Stimulated activated CD4-positive, alpha-beta T cell treated with anti-CD3 and anti-CD28 coated beads, Interleukin-4, amount 100 ng/mL, for 4 hours (primary cell): ENCODE data around the gene EARS2.
"Not testable (repeated sequence)": the region's sequence is repeated elsewhere in the genome, so short reads cannot be mapped to it uniquely, and the experiment has no call there.

ENCODE experiments used
- DNase-seq, 2 experiments: peaks; one replicate each; pipeline ENCODE4 v3.0.0-alpha.2; 2020

Gene EARS2

DNA sequence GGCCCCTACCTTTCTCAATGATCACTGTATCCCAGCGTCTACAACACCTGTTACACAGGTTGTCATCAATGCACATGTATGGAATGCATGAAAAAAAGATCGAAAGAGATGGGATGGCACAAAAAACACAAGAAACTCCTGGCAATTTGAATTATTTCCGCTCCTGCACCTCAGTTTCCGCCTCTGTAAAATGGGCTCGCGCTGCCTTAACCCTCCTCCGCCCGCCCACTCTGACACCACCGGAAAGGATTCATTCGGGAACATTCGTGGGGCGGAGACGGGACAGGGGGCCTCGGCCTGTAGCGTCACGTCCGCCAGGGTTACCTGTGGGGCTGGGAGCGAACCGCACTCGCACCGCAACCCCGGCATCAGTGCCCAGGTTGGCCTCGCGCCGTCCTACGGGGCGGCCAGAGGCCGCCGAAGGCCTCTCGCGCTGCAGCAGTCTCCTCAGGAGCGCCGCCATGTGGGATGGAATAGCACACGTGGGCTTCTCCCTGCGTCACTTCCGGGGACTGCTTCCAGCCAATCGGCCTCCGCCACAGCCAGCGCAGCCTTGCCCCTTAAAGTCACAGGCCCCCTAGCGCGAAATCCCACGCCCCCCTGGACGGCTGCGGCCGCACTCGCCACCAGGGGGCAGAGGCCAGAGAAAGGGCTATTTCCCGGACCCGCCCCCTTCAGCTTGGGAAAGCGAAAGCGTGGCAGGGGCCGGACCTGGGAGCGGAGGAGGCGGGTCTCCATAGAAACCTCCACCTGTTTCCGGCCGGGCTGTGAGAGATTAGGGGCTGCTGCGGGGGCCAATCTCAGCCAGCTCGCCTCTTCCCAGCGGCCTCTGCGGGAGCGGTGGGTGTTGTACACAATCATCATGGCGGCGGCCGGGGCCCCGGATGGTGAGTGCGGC is at the start of gene EARS2, which contains the start of gene UBFD1:
TSS of gene EARS2 (minus strand) at position 470 of the 898 bp plus-strand sequence. CDS start at position 463, 7 bp downstream.
TSS of gene UBFD1 (plus strand) at position 847 of the 898 bp plus-strand sequence. CDS start at position 863, 16 bp downstream.
- peak; percentile 96 to 97 for DNase-seq

DNA sequence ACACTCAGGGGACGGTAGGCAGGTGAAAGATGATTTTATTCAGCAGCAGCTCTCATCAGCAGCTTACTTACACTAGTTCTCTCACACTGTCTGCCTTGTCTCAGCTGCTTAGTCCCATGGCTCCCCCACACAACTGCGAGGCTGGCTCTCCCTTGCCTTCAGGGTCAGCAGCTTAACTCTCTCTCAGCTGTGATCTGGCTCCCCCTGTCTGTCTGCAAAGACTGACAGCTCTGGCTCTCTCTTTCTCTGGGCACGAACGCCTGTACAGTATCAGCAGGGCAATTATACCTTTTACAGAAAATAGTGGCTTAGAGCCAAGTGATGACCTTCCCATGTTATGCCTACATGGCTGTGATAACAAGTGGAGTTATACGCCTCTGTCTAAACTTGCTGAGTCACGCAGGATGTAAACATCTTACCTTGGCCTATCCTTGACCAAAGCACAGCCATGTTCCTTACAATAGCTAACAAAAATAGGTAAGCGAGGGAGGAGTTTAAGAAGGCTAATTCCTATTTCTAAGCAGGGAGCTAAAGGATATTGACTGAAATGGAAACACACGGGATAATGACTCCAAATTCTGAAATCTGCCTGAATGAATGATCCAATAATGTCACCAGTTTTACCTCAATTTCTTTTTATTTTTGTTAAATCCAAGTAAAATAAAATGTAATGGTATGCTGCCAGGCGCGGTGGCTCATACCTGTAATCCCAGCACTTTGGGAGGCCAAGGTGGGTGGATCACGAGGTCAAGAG is 40.0 kb upstream of the EARS2 start:
- DNase-seq = peak in 1 of 2 experiments; percentile 13

DNA sequence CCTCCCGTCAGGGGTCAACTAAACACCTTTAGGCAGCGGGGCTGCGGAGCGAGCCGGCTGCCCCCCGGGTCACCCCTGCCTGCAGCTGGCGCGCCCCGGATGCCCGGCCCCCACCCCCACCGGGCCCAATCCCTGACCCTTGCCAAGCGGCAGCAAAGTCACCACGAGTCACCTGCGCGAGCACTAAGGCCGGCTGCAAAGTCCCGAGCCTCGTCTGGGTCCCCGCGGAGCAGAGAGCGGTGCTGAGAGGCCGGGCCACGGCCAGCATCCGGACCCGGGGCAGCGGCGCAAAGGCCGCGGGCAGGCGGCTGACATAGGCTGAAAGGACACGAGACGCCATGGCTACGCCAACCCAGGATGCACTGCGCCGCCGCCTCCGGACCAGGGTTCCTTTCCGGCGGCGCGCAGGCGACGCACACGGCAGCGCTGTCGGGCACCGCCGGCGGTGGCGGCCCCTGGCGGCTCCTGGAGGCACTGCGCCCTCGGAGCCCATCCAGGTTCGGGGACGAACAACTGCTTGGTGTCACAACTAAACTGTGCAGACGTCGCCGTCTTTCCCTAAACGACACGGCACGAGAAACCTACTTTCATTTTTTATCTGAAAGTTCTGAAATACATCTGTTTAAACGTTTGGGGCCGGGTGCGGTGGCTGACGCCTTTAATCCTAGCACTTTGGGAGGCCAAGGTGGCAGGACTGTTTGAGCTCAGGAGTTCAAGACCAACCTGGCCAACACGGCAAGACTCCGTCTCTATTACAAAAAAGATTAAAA is 39.0 kb upstream of the EARS2 start, which contains the start of gene NDUFAB1:
TSS of gene NDUFAB1 (minus strand) at position 366 of the 770 bp plus-strand sequence. CDS start at position 340, 26 bp downstream.
- peak; percentile 86 to 92 for DNase-seq

DNA sequence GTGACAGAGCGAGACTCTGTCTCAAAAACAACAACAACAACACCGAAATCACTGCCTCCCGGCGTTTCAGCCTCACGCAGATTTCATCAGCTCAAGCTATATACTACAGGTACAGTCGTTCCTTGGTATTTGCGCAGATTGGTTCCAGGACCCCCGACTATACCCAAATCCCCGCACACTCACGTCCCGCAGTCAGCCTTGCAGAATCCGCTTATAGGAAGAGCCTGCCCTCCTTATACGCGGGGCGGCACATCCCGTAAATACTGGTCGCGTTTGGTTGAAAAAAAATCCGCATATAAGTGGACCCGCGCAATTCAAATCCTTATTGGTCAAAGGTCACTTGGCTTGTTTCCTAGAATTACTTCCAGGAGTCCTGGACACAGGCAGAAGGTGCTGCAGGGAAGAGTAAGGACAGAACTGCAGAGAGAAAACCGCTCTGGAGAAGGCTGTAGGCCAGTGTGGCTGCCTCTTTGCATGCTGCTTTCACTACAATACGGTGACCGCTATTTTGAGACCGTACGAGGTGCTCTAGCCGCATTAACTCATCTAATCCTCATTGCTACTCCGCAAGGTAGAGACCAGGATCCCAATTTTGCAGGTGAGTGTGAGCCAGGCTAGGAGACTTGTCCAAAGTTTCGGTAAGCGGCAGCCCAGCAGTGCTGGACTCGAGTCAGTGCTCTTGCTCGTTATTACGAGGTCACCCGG is 38.2 kb upstream of the EARS2 start:
- DNase-seq = no peak

DNA sequence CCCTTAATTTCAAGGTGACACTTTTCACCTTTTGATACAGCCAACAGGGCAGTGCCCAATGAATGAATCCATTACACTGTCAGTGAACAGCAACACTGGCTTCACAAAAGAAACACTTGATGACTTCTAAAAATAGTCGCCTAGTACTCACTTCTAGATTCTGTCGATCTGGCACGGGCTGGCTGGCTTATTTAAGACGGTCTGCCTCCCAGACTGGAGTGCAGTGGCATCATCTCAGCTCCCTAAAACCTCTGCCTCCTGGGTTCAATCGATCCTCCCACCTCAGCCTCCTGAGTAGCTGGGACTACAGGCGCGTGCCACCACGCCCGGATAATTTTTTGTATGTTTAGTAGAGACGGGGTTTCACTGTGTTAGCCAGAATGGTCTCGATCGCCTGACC is 37.0 kb upstream of the EARS2 start:
- no peak for DNase-seq

DNA sequence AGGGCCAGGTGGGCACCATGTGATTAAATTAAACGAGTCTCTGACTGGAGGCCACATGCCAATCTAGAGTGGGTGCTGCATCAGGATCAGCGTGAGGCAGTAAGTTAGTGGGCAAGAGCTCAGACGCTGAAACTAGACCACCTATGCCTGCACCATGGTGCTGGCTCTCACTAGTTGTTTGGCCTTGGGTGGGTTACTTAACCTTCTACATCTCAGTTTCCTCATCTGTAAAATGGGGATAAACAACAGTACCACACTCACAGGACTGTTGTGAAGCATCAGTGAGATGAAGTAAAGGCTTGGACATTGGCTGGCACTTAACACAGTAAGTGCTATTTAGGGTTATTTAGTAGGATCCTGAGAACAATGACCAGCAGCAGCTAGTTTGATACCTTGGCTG is 33.0 kb upstream of the EARS2 start:
- no peak for DNase-seq

DNA sequence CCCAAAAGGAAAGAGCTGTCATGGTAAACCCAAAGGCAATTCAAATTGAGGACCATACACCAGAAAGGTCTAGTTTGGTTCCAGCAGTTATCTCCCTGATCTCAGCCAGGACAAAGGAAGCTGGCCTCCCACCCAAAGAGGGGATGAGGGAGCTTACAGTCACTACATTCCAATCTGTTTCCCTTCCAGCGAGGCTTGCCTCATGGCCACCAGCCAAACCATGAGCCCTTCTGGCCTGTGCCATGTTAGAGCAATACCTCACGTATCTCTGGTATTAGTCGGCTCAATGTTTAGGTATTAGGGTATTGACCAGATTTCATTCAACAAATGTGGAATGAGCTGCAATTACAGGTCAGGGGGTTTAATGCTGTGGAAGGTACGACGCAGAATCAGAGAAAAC is 30.6 kb upstream of the EARS2 start:
- no peak for DNase-seq

DNA sequence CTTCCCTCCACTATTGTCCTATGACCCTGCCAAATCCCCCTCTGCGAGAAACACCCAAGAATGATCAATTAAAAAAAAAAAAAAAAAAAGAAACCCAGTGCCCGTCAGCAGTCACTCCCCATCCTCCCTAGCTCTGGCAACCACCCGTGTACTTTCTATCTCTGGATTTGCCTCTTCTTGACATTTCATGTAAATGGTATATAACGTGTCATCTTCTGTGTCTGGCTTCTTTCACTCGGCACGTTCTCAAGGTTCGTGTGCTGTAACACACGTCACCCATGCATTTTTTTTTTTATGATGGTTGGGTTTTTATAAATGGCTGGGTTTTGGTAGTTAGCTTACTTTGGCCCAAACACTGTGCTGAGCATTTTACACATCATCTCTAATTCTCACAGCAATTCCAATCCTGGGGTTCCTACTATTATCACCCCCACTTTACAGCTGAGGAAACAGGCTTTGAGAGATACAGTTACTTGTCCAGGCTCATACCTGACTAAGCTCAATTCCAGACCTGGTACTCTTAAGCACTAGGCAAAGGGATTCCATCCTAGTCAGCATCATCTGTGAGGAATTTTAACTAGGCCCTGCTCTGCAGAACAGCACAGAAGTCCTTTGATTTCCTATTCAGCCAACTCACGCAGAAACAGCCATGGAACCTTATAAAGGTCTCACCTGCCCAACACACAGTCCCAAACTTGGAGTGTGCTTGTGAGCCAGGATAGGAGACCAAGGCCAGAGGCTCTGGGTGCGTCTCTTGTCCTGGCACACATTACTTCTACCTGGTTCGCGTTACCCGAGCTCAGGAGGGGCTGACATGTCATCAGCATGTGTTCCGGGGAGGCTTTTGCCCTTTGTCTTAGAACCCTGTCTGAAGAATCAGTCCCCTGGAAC is 27.3 kb upstream of the EARS2 start:
- no peak for DNase-seq

DNA sequence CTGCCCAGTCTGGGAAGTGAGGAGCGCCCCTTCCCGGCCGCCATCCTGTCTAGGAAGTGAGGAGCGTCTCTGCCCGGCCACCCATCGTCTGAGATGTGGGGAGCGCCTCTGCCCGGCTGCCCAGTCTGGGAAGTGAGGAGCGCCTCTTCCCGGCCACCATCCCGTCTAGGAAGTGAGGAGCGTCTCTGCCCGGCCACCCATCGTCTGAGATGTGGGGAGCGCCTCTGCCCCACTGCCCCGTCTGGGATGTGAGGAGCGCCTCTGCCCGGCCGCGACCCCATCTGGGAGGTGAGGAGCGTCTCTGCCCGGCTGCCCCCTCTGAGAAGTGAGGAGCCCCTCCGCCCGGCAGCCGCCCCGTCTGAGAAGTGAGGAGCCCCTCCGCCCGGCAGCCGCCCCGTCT is 26.1 kb upstream of the EARS2 start:
- not testable (repeated sequence) for DNase-seq

DNA sequence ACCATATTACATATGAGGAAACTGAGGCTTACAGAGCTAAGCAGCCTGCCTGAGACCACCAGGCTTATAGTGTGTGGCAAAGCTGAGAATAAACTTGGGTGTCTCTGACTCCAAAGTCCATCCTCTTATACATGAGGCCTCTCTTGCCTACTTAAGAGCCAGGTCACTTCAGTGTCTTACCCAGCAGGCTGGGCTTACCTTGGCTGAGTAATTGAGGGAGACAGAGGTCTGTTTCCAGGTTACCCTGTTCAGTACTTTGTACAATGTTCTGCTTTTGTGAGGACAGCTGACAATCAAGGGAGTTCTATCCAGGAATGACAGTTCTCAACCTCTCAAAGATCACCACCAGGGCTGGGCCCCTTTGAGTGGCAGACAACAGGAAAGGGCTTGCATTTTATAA is 24.6 kb upstream of the EARS2 start:
- DNase-seq = no peak

DNA sequence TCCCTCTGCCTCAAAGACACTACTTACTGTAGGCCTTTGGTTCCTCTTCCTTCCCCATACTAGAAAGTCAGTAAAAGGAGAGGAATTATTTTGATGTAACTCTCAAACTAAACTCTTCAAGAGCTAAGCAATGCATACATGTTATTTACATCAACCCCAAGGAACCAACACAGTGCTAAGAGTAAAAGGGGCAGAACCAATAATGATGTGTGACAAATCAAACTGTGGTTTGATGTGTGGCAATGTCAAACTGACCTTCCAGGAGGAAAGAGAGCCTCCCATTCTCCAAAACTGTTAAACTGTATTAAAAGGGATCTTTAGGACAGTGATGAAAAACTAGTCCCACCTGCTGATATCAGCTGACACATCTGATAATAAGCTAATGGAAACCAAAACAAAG is 23.2 kb upstream of the EARS2 start:
- no peak for DNase-seq

DNA sequence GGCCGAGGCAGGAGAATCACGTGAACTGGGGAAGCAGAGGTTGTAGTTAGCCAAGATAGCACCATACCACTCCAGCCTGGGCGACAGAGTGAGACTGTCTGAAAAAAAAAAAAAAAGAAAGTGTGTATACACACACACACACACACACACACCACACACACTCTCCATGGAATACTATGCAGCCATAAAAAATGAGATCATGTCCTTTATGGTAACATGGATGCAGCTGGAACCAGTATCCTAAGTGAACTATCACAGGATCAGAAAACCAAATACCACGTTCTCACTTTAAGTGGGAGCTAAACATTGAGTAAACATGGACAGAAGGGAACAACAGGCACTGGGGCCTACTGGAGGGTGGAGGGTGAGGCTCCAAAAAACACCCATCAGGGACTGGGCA is 22.2 kb upstream of the EARS2 start:
- no peak for DNase-seq

DNA sequence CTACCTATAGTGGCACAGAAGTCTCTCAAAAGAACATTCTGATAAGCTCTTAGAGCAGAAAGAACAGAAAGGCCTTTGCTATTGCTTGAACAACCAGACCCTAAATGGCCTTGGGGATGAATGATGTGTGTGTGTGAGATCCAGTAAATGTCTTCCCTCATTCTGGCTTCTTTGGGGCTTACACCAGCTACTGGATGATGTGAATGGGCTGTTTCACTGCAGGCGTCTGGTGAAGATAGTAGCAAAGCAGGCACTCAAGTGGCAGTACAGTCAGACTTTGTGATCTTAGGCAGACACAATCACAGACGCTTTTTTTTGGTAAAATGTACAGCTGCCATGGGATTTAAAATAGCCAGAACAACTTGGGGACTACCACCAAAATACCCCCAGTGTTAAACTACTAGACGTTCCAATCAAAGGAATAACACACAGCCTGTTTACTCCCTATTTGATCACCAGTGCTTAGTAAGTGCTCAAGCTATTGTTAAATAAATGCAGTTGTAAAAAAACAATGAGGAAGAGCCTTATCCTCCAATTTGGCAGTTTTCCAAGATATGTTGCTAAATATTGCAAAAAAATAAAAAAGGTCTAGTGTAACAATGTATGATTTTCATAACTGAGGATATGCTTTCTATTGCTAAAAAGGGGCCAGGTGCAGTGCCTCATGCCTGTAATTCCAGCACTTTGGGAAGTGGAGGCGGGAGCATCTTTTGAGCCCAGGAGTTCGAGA is 21.1 kb upstream of the EARS2 start:
- DNase-seq = no peak

DNA sequence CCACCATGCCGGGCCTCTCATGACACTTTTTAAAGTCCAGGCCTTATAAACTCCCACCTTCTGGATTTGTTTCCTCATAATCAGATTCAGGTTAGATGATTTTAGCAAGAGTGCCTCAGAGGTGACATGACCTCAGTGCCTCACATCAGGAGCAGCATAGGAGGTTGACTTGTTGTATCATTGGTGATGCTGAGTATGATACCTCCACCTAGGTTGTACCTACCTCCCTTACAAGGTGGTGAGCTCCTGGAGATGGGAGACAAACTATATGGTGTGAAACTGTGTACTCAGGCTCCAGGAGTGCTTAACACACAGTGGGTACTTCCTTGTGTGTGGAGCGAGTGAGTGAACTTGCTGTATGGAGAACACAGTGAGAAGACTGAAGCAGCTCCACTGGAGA is 20.3 kb upstream of the EARS2 start:
- DNase-seq = no peak

DNA sequence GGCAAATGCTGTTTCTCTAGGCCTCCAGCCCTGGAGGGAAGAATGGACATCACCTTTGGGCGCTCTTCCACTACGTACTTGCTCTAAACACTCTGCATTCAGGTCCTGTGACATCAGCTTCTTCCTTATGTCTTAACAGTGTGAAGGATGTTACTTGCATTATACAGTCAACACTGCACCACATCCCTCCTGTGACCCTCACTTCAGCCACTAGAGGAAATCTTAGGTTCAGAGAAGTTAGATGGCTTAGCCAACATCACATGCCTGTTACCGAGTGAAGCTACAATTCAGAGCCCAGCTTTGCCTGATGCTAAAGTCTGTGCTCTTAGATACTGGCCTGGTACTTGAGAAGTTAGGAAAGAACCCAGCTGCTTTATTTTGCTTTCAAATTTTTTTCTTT is 18.7 kb upstream of the EARS2 start:
- no peak for DNase-seq

DNA sequence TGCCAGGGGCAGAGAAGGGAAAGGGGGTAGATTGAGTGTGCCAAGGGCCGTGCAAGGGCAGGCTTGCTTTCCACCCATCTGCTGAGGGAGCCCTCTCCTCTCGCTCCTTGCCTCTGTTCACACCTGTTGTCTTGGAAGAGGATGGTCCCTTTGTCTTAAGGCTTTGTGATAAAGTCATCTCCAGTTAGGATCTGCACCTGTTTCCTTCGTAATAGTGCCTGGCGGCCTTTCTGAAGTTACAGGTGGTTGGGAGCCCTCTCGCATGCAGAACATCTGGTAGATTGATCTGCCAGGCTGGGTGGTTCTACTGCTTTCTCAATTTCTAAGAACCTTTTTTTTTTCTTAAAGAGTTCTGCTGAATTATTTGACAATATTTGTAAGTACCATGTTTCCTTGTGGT is 16.7 kb upstream of the EARS2 start:
- DNase-seq = no peak

DNA sequence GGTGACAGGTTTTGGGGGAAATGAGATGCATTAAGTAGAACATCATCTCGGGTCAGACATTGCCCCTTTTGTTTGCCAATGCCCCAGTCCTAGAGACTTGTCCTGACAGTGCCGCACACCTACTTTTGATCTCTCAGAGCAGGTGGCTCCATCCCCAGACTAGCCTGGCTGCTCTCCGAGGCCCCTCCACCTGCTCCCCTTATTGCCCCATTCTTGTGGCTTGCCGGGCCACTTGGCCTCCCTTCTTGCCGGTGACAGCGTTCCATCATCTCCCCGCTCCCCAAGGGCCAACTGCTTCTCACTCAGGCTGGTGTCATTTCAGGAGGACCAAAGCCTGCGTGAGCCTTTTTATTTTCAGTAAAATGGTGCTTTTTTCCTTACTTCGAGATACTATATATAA is 15.2 kb upstream of the EARS2 start:
- no peak for DNase-seq

DNA sequence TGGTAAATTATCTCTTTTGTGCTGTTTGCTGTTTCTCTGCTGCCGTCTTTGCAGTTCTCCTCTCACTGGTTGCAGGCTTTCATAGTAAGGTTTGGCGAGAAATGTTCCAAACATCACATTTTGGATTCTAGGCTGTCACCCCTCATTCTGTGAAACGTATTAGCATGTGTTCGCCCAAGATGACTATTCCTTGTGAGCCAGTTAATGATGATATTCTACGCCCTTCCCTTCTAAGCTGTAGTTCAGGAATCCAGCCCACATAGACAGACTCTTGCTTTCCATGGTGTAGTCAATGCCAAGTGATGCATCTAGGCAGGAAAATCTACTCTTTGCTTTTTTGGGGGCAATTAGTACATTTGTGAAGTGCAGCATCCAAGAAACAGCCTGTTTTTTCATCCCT is 14.7 kb upstream of the EARS2 start:
- no peak for DNase-seq

DNA sequence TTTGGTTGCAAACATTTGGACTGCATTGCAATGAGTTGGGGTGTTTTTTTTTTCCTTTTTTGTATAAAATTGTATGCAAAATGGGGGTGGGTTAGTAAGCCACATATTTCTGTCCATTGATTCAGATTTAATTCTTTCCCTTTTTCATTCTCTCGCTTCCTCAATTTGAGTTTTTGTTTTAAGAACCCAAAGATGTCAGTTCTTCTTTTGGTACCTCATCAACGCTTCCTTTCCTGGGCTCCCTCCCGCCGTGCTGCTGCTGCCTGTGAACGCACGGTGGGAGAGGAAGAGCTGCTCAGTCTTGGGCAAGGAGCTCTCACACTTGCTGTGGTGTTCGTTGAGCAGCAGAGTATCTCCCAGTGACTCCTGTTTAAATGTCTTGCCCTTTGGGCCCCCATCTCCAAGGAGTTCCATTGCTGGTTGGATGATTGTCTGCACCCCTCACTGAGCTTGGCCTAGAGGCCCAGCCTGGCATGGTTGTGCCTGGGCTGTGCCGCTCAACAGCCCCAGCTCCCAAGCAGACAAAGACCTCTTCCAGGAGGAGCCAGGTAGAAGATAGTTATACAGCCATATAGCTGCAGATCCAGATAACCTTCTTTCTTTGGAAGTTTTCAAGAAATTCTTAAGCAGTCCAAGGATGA is 14.0 kb upstream of the EARS2 start:
- no peak for DNase-seq

DNA sequence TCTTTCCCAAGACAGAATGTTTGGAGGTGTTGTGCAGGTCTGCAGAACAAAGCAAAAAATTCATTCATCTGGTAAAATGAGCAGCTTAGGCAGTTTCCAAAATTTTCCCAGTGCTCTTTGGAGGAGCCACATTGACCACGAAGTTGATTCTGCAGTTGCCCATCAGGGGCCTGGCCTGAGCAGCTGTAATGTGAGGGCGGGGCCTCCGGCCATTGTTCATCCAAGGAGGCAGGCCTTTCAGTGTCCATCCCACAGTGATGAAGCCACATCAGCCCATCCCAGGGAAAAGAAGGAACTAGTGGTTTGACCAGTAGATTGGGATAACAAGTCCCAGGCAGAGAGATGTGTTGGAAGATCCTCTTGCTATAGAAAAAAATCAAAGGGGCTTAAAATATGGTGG is 10.5 kb upstream of the EARS2 start:
- no peak for DNase-seq
